Nephron progenitor cell (in vitro differentiated cells): Measurements from ENCODE around the gene TRIO.
A peak's percentile ranks its signal among the peaks of the same experiment; 100 is the strongest.

ENCODE experiments used
- DNase-seq: peaks from one replicate; pipeline ENCODE4 v3.0.0; 2021
- H3K27ac Mint-ChIP-seq: 2 replicates; pipeline ENCODE4 v1.8.0; 2021; ENCODE audit warnings: mild to moderate bottlenecking, moderate library complexity, mixed read lengths
- H3K27me3 Mint-ChIP-seq: 2 replicates; pipeline ENCODE4 v1.8.0; 2021; ENCODE audit warnings: mild to moderate bottlenecking, low read depth, mixed read lengths; ENCODE audit not compliant: poor library complexity
- H3K36me3 Mint-ChIP-seq: 2 replicates; pipeline ENCODE4 v1.8.0; 2021; ENCODE audit warnings: low read depth, mixed read lengths
- H3K4me1 Mint-ChIP-seq: 2 replicates; pipeline ENCODE4 v1.8.0; 2021; ENCODE audit warnings: mixed read lengths
- H3K4me3 Mint-ChIP-seq: 2 replicates; pipeline ENCODE4 v1.8.0; 2021; ENCODE audit warnings: mild to moderate bottlenecking, moderate library complexity, mixed read lengths
- H3K9me3 Mint-ChIP-seq: 2 replicates; pipeline ENCODE4 v1.8.0; 2021; ENCODE audit warnings: mild to moderate bottlenecking, moderate library complexity, mixed read lengths
- TF ChIP-seq, protein P1 (sequence below): fragments of 200-600 bp; sonication (generic); IDR thresholded peaks from 2 replicates; pipeline ENCODE4 v1.5.0; 2021; ENCODE audit warnings: antibody characterized with exemption

TRIO gene

DNA sequence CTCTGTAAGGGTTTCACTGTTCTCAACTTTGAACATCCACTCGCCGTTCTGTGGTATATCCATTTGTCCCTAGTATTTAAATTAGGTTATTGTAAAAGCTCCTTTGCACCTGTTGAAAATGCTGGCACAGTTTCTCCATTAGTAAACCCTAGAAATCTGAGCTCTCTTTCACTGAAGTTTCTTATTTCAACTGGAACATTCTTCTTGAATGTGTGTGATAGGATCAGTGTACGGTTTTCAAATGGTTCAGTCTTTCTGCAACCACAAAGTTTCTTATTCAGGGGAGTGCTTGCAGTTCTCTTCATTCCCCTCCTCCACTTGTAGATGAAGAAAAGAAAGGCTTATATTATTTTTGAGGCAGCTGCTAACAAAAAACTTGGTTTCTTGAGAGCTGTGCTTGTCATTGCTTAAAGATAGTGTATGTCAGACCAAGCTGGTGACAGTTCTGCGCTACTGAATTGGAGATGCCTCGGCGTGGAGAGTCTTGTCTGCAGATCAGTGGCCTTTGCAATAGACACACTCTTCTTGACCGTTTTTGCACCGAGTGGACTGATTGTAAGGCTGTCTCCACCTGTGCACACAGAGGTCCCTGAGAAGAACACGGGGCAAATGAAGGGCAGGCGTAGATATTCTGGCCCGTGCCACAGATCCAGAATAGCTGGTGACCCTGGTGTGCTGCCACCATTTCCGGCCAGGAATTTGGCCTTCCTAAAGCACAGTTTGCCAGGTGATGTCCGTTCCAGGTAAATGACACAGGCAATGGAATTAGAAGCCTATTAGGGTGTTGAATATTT, 102.2 kb downstream of the TRIO start:
- DNase-seq: no peak
- Mint-ChIP-seq H3K9me3 (no peaks in the 10 kb centered on the region), H3K36me3 (no peaks in the 10 kb centered on the region), H3K27me3 (no peaks in the 10 kb centered on the region), H3K4me1 (peaks cover 69% of the 10 kb centered on the region), H3K4me3 (no peak overlapping the region), H3K27ac (peak overlapping the region; percentile 68)
- TF ChIP-seq, protein P1, sequence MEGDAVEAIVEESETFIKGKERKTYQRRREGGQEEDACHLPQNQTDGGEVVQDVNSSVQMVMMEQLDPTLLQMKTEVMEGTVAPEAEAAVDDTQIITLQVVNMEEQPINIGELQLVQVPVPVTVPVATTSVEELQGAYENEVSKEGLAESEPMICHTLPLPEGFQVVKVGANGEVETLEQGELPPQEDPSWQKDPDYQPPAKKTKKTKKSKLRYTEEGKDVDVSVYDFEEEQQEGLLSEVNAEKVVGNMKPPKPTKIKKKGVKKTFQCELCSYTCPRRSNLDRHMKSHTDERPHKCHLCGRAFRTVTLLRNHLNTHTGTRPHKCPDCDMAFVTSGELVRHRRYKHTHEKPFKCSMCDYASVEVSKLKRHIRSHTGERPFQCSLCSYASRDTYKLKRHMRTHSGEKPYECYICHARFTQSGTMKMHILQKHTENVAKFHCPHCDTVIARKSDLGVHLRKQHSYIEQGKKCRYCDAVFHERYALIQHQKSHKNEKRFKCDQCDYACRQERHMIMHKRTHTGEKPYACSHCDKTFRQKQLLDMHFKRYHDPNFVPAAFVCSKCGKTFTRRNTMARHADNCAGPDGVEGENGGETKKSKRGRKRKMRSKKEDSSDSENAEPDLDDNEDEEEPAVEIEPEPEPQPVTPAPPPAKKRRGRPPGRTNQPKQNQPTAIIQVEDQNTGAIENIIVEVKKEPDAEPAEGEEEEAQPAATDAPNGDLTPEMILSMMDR: no peak

DNA sequence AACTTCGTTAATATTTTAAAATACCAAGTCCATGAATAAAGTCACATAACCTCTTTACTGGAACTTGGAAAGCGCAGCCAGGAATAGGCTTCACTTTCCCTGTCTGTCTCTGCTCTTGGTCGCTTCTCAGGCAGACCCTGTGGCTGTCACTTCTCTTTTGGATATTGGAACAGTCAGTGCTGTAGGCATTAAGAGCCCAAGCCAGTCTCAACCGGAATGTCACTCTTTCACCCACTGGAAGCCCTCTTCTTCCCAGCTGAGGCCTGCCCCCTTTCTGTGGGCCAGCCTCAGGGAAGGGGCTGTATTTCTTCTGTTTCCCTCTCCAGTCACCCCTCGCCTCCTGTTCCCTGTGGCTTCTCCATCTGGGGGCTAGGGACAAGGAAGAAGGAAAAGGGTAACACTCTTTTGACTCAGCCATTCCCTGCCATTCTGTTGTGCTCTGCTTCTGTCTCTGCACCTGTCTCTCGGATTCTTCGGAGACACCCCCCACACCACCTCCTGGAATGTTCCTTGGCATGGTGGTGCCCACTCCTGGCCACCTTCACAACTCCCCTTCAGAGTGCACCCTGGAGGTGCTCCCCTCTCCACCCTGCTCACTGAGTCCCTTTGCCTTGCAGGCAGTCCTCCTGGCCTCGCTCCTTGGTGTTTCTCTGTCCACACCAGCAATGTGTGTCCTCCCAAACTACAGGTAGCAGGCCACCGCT, 103.4 kb downstream of the TRIO start:
- no peak overlapping the region for H3K4me3 Mint-ChIP-seq
- H3K4me1 Mint-ChIP-seq: peaks cover 78% of the 10 kb centered on the region
- H3K27me3 Mint-ChIP-seq: no peaks in the 10 kb centered on the region
- DNase-seq: no peak
- H3K27ac Mint-ChIP-seq: peak overlapping the region; percentile 95
- no peaks in the 10 kb centered on the region for H3K36me3 Mint-ChIP-seq
- TF ChIP-seq, protein P1: no peak
- no peaks in the 10 kb centered on the region for H3K9me3 Mint-ChIP-seq

DNA sequence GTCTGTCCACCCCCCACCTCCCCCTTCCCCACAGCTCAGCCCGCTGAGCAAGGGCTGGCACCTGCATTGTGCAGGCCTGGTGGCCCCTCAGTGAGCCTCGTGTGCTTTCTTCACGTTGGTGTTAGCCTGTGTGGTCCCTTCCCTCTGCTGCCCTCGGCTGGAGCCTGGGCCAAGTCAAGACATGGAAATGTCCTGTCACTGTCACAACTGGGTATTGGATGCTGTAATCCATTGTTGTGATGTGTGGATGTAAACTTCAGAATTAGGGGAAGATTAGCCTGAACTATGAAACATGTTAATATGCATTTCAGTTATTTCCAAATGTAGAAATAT, 103.9 kb downstream of the TRIO start:
- Mint-ChIP-seq H3K27ac (no peak overlapping the region), H3K4me1 (peaks cover 80% of the 10 kb centered on the region), H3K9me3 (no peaks in the 10 kb centered on the region), H3K36me3 (peaks cover 1% of the 10 kb centered on the region), H3K27me3 (no peaks in the 10 kb centered on the region), H3K4me3 (no peak overlapping the region)
- DNase-seq: no peak
- TF ChIP-seq, protein P1: no peak

DNA sequence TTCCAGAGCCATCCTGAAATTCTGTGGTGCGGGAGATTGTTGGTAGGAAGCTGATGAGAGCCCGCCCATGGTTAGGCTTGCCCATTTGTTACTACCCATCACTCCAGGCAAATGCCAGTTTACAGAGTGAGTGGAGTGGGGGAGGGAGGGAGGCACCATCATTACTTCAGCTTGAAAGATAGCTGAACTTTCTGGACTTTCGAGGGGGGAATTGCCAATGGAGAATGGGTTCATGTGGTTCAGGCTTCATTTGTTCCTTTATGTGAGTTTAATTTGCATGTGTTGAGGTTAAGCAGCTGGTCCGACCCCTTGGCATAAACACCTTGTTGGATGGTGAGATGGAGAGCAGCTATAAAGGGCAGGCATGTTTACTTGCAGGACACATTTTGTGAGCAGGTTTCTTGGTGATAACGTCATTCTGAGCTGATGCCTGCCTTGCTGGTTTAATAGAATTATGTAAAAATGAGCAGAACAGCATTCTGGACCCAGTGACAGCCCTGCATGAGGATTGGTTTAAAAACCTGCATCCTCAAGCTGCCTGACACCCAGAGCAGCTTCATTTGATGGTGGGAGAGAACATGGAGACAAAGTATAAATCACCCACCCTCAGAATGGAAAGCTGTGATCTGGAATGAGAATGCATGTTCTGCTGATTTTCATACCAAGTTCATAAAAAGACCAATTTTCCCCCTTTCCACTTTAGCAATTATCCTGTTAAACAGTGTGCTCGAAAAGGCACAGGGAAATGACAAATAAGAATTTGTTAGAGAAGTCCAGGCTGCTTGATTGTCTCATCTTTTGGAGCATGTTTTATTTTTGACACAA, 106.3 kb downstream of the TRIO start:
- Mint-ChIP-seq H3K36me3 (peaks cover 25% of the 10 kb centered on the region), H3K9me3 (peaks cover 3% of the 10 kb centered on the region), H3K4me1 (peaks cover 65% of the 10 kb centered on the region), H3K4me3 (no peak overlapping the region), H3K27ac (no peak overlapping the region), H3K27me3 (no peaks in the 10 kb centered on the region)
- TF ChIP-seq, protein P1: no peak
- DNase-seq: no peak

DNA sequence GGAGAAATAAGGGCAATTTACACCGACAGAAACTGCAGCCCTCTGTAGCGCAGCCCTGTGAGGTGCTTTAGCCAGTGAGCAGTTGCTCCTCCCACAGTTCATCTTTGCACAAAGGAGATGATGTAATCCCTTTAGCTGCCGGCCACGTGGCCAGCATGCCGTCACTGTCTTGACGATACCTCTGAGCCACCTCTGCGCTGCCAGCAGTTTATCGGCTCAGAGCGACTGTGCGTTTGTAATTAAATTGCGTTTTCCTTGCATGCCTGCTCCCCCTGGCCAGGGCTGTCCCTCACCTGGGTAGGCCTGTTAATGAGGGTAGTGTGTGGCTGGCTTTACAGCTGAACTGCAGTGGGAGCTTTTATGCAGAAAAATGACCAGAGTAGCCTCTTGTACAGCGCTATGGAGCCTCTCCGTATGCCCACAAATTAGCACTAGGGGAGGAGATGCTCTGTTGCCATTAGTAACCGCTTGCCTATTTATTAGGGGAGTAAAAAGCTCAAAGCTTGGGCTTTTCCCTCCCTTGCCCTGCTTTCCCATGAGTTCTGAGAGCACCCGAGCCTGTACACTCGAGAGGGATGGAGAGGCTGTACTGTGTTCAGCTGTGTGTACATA, 107.0 kb downstream of the TRIO start:
- H3K27me3 Mint-ChIP-seq: no peaks in the 10 kb centered on the region
- peaks cover 10% of the 10 kb centered on the region for H3K9me3 Mint-ChIP-seq
- H3K4me1 Mint-ChIP-seq: peaks cover 58% of the 10 kb centered on the region
- H3K36me3 Mint-ChIP-seq: peaks cover 32% of the 10 kb centered on the region
- peak; percentile 26 for DNase-seq
- peak overlapping the region; percentile 64 for H3K27ac Mint-ChIP-seq
- H3K4me3 Mint-ChIP-seq: no peak overlapping the region
- TF ChIP-seq, protein P1: no peak
